Activated naive CD8-positive, alpha-beta T cell treated with anti-CD3 and anti-CD28 coated beads, Interleukin-2, amount 50 U/mL, for 24 hours (primary cell): ENCODE results near the gene TEX52.
A peak's percentile ranks its signal among the peaks of the same experiment; 100 is the strongest.

Experiments used
- ATAC-seq: fragments of 150-1000 bp; cut with Tn5 transposase; one replicate; pipeline ENCODE4 v1.10.0; 2021
- DNase-seq: peaks from one replicate; pipeline ENCODE4 v3.0.0; 2021
- H3K27ac Mint-ChIP-seq: one replicate; pipeline ENCODE4 v1.8.0; 2021; ENCODE audit warnings: mild to moderate bottlenecking, mixed read lengths
- H3K27me3 Mint-ChIP-seq: one replicate; pipeline ENCODE4 v1.8.0; 2021; ENCODE audit warnings: mixed read lengths
- H3K36me3 Mint-ChIP-seq: one replicate; pipeline ENCODE4 v1.8.0; 2021; ENCODE audit warnings: low read depth, mixed read lengths
- H3K4me1 Mint-ChIP-seq: one replicate; pipeline ENCODE4 v1.8.0; 2021; ENCODE audit warnings: mixed read lengths
- H3K4me3 Mint-ChIP-seq: one replicate; pipeline ENCODE4 v1.8.0; 2021; ENCODE audit warnings: mild to moderate bottlenecking, moderate library complexity, mixed read lengths
- H3K9me3 Mint-ChIP-seq: one replicate; pipeline ENCODE4 v1.8.0; 2021; ENCODE audit warnings: mixed read lengths

Gene TEX52

DNA sequence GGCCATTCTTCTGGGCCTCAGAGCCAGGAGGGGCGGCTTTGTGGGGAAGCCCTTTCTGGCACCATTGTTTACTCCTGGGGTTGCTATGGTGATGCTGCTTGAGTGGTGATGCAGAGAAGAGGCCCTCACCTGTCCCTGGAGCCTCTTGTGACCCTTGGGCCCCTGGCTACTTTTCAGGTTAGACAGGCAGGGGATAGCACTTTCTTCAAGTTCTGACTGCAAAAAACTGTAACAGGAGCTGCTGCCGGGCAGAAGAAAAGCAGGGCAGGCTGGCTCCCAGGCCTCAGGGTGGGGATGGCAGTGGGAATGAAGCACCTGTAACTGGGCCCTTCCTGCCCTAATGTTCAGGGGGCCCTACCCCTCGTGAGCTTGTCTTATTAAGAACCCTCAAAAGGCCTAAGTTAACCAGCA is at the start of gene TEX52:
TEX52 (minus strand) TSS at position 19 of the 411 bp plus-strand sequence; CDS start at position 6, 13 bp downstream.
- Mint-ChIP-seq H3K4me1 (peaks cover 1% of the 10 kb centered on the region), H3K4me3 (no peak within 1 kb of the TSS), H3K27ac (no peak within 1 kb of the TSS), H3K9me3 (no peaks in the 10 kb centered on the region), H3K27me3 (no peaks in the 10 kb centered on the region), H3K36me3 (peaks cover 29% of the 10 kb centered on the region)
- ATAC-seq, result peak; percentile 26
- no peak for DNase-seq

DNA sequence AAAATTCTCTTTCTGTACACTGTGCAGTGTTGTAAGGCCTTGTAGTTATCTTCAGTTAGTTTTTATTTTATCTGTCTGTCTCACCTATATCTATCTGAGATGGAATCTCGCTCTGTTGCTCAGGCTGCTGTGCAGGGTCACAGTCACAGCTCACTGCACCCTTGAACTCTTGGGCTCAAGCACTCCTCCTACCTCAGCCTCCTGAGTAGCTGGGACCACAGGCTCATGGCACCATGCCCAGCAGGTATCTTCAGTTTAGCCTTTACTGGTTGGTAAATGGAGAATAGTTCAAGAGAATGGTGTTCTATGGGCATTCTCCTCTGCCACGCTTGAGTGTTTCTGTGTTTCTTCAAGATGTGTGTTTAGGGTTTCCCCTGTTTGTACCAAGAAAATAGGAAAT is 47.4 kb upstream of the TEX52 start:
- H3K27ac Mint-ChIP-seq, result no peak overlapping the region
- DNase-seq, result no peak
- no peak overlapping the region for H3K4me3 Mint-ChIP-seq
- no peaks in the 10 kb centered on the region for H3K36me3 Mint-ChIP-seq
- ATAC-seq, result no peak
- no peaks in the 10 kb centered on the region for H3K27me3 Mint-ChIP-seq
- H3K4me1 Mint-ChIP-seq, result no peaks in the 10 kb centered on the region
- H3K9me3 Mint-ChIP-seq, result no peaks in the 10 kb centered on the region

DNA sequence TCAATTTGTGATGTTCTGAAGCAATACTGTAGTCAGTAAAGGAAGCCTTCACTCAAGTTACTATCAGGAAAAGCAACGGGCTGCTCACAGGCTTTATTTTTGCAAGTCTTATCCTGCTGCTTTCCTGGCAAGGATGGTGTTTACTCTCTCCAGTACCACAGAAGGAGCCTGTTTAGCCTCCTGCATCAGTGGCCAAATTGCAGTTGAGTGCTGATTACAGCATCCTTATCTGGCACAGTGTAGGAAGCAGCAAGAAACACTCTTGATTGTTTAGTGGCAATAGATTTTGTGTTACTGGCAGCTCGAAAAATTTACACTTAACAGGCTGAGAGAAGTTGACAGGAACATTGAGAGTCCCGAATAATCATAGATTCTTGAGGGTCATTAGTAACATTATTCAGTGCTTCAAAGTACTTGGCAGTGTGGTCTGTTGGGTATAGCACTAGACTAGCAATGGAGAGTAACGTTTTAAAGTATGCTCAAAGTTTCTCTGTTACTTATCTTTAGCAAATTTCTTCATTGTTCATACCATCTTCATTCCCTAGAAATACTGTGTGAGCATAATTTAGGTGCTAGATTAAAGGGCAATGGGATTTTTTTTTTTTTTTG is 45.5 kb upstream of the TEX52 start:
- Mint-ChIP-seq H3K9me3 (no peaks in the 10 kb centered on the region), H3K27ac (no peak overlapping the region), H3K27me3 (no peaks in the 10 kb centered on the region), H3K4me3 (no peak overlapping the region), H3K36me3 (no peaks in the 10 kb centered on the region), H3K4me1 (no peaks in the 10 kb centered on the region)
- no peak for DNase-seq
- ATAC-seq, result no peak

DNA sequence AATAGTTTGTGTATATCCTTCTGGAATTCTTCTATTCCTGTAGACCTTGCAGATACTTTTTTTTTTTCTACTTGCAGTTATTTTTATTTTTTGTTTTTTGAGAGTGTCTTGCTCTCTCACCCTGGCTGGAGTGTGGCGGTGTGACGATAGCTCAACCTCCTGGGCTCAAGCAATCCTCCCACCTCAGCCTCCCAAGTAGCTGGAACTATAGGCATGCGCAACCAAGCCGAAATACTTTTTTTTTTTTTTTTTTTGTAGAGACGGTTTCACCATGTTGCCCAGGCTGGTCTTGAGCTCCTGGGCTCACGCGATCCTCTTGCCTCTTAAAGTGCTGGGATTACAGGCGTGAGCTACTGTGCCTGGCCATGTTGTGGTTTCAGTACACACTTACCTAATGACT is 43.8 kb upstream of the TEX52 start:
- Mint-ChIP-seq H3K9me3 (no peaks in the 10 kb centered on the region), H3K27ac (no peak overlapping the region), H3K4me1 (no peaks in the 10 kb centered on the region), H3K27me3 (no peaks in the 10 kb centered on the region), H3K4me3 (no peak overlapping the region), H3K36me3 (no peaks in the 10 kb centered on the region)
- ATAC-seq (no peak), DNase-seq (no peak)

DNA sequence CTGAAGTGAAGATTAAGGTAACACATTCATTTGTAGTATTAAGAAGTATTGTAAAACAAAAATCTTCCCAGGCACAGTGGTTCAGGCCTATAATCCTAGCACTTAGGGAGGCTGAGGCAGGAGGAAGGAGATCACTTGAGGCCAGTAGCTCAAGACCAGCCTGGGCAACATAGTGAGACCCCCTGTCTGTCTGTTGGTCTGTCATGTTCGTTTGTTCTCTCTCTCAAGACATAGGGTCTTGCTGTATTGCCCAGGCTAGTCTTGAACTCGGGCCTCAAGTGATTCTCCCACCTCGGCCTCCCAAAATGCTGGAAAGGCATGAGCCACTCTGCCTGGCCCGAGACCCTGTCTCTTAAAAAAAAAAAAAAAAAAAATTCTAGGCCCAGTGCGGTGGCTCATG is 40.6 kb upstream of the TEX52 start:
- peaks cover 5% of the 10 kb centered on the region for H3K4me1 Mint-ChIP-seq
- H3K27me3 Mint-ChIP-seq, result no peaks in the 10 kb centered on the region
- H3K27ac Mint-ChIP-seq, result no peak overlapping the region
- no peaks in the 10 kb centered on the region for H3K9me3 Mint-ChIP-seq
- no peaks in the 10 kb centered on the region for H3K36me3 Mint-ChIP-seq
- DNase-seq (no peak), ATAC-seq (no peak)
- H3K4me3 Mint-ChIP-seq, result no peak overlapping the region

DNA sequence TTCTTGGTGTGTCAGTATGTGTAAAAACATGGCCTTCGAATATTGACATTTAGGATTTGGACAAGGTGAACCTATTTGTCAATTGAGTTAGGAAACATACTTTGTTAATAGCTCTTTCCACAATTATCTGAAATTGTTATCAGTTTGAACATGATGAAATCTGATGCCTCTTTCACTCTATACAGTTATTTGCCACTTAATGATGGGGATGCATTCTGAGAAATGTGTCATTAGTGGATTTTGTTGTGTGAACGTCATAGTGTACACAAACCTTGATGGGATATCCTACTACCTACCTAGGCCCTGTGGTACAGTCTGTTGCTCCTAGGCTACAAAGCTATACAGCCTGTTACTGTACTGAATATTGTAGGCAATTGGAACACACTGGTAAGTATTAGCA is 38.7 kb upstream of the TEX52 start:
- Mint-ChIP-seq H3K27ac (no peak overlapping the region), H3K4me3 (no peak overlapping the region), H3K4me1 (peaks cover 19% of the 10 kb centered on the region), H3K9me3 (no peaks in the 10 kb centered on the region), H3K36me3 (no peaks in the 10 kb centered on the region), H3K27me3 (no peaks in the 10 kb centered on the region)
- no peak for DNase-seq
- ATAC-seq, result no peak

DNA sequence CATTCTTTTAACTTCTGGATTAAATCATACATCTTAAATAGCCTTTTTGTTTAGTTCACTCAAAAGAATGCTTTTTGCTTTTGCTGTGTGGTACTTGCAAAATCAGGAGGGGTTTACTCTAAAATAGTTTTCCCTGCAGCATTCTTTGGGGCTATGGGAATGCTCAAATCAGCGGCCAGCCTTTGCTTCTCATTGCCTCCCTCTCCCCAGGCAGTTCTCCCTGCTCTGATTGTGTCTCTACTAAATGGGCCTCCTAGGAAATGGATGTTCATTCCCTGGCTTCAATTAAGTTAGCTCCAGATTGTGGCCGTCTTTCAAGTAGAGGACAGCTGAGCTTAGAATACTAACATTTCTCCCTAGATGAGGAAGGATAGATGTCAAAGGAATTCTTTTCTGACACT is 38.2 kb upstream of the TEX52 start:
- H3K36me3 Mint-ChIP-seq, result no peaks in the 10 kb centered on the region
- H3K4me1 Mint-ChIP-seq, result peaks cover 23% of the 10 kb centered on the region
- H3K4me3 Mint-ChIP-seq, result no peak overlapping the region
- DNase-seq (no peak), ATAC-seq (no peak)
- no peak overlapping the region for H3K27ac Mint-ChIP-seq
- H3K9me3 Mint-ChIP-seq, result no peaks in the 10 kb centered on the region
- H3K27me3 Mint-ChIP-seq, result no peaks in the 10 kb centered on the region

DNA sequence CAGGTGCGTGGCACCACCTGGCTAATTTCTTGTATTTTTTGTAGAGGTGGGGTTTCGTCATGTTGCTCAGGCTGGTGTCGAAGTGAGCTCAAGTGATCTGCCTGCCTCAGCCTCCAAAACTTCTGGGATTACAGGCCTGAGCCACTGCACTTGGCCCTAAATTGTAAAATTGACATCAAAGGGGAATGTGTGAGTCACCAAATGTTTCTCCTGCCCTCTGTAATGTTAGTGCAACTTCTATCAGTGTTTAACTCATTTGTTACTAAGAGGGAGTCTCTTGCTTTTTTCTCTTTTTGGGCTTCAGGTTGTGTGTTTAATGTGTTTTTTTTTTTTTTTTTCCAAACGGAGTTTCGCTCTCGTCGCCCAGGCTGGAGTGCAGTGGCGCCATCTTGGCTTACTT is 36.2 kb upstream of the TEX52 start:
- ATAC-seq (no peak), DNase-seq (no peak)
- Mint-ChIP-seq H3K9me3 (no peaks in the 10 kb centered on the region), H3K36me3 (peaks cover 6% of the 10 kb centered on the region), H3K27me3 (no peaks in the 10 kb centered on the region), H3K4me1 (peaks cover 34% of the 10 kb centered on the region), H3K27ac (peak overlapping the region; percentile 11), H3K4me3 (peak overlapping the region; percentile 12)

DNA sequence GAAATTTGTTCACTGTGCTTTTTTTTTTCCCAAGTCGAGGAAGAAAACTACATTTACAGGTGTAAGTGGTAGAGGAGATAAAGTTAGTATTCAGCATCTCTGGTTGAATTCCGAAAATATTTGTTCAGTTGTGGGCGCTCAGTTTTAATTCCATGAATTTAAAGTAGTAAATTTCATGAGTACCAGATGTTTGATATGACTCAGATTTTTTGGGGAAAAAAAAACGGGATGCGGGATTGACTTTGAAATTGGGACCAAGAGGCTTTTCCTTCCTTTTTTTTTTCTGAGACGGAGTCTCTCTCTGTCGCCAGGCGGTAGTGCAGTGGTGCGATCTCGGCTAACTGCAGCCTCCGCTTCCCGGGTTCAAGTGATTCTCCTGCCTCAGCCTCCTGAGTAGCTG is 35.4 kb upstream of the TEX52 start:
- no peak for DNase-seq
- Mint-ChIP-seq H3K27ac (no peak overlapping the region), H3K4me1 (peaks cover 34% of the 10 kb centered on the region)

DNA sequence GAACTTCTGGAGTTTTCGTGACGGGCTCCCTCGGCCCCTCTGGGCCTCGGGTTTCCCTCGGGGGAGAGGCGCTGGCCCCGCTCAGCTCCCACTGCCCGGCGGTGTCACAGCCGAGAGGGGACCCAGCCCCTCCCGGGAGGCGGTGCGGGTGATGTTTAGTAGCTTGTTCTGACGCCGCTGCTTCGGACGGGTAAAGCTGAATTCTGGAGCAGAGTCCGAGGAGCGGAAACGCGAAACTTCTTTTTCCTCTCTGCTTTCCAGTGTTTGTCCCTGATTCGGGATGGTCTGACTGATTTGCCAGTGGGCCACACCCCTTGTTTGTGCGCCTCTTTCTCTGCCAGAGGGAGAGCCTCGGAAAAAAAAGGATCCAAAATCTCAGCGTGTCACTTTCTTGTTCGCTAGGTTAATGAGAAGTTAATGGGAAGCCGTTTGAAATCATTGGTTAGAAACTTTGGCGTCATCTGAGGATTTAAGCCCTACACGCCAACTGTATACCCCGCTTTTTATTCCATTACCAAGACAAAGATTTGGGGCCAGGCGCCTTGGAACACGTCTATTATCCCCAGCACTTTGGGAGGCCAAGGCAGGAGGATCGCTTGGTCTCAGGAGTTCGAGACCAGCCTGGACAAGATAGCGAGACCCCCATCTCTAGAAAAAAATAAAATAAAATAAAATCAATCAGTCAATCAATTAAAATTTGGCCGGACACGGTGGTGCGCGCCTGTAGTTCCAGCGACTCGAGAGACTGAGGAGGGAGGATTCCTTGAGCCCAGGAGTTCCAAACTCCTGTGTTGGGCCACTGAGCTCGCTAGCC is 34.6 kb upstream of the TEX52 start:
- Mint-ChIP-seq H3K36me3 (peaks cover 13% of the 10 kb centered on the region), H3K9me3 (no peaks in the 10 kb centered on the region), H3K4me1 (peaks cover 34% of the 10 kb centered on the region), H3K27ac (peak overlapping the region; percentile 87), H3K27me3 (no peaks in the 10 kb centered on the region), H3K4me3 (peak overlapping the region; percentile 89)
- DNase-seq (peak; percentile 44), ATAC-seq (peak; percentile 2)

More for the DNA sequence above, 35.4 kb upstream of the TEX52 start:
- Mint-ChIP-seq H3K4me3 (no peak overlapping the region), H3K27me3 (no peaks in the 10 kb centered on the region), H3K9me3 (no peaks in the 10 kb centered on the region), H3K36me3 (peaks cover 13% of the 10 kb centered on the region)
- no peak for ATAC-seq

DNA sequence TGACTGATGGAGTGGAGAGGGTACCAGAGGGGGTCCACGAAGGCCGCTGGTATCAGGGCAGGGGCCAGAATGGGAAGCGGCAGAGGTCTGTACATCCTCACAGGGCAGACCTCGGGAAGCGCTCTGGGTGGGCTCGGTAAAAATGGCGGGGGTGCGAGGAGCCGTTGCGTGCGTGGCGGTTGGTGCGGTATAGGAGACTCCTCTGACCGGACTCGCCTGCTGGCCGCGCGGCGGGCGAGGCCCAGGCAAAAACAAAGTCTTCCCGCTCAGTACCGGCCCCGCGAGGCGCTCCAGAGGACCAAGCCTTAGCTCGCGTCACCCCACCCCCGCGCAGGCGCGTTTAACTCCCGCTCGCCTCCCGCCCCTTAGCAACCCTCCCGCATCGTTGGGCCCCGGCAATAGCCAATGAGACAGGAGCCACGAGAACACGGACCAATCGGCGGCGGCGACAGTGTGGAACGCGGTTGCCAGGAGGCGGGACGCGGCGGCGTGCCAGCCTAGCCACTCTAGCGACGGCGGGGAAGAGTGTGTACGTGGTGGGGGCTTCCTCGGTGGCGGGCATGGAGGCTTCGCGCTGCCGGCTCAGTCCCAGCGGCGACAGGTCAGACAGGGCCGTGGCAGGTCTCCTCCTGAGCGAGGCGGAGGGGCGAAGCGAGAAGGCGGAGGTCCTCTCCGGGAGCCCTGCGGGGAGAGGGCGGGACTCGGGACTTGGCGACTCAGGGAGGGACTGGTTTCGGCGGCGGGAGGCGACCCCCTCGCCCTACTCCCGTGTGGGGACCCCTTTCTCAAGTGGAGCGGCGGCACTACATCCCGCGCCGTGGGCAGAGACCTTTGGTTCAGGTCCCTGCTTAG is 33.8 kb upstream of the TEX52 start, which contains the start of gene TULP3:
TULP3 (plus strand) TSS at position 504 of the 852 bp plus-strand sequence; CDS start at position 561, 57 bp downstream.
- no peaks in the 10 kb centered on the region for H3K27me3 Mint-ChIP-seq
- DNase-seq, result peak; percentile 98
- peaks cover 34% of the 10 kb centered on the region for H3K4me1 Mint-ChIP-seq
- H3K27ac Mint-ChIP-seq, result peak within 1 kb of the TSS; percentile 87
- peaks cover 18% of the 10 kb centered on the region for H3K36me3 Mint-ChIP-seq
- peak; percentile 99 for ATAC-seq
- H3K4me3 Mint-ChIP-seq, result peak within 1 kb of the TSS; percentile 89
- H3K9me3 Mint-ChIP-seq, result no peaks in the 10 kb centered on the region

DNA sequence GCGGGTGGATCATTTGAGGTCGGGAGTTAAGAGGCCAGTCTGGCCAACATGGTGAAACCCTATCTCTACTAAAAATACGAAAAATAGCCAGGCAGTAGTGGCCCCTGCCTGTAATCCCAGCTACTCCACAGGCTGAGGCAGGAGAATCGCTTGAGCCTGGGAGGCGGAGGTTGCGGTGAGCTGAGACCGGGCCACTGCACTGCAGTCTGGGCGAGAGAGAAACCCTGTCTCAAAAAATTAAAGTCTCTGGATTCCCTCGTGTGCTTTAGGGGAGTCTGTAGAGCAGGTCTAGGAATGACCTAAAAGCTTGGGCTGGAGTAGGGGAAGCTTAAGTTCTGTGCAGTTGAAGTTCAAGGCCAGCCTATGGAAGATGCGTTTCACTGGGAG is 33.2 kb upstream of the TEX52 start:
- no peaks in the 10 kb centered on the region for H3K27me3 Mint-ChIP-seq

DNA sequence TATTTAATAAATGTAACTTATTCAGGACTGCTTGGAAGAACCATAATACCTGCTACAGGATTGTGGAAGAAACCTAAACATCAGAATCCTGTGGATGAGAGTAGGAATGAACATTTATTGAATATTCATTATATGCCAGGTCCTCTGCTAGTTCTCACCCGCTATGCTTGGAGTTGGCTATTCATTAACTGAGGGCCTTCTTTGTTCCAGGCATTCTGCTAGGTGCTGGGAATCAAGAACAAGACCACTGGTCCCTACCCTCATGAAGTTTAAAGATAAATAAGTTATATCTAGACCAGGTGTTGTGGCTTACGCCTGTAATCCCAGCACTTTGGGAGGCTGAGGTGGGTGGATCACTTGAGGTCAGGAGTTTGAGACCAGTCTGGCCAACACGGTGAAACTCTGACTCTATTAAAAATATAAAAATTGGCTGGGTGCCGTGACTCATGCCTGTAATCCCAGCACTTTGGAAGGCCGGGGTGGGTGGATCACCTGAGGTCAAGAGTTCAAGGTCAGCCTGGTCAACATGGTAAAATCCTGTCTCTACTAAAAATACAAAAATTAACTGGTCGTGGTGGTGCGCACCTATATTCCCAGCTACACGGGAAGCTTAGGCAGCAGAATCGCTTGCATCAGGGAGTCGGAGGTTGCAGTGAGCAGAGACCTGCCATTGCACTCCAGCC is 30.1 kb upstream of the TEX52 start:
- H3K4me1 Mint-ChIP-seq, result peaks cover 28% of the 10 kb centered on the region
- H3K9me3 Mint-ChIP-seq, result no peaks in the 10 kb centered on the region
- H3K4me3 Mint-ChIP-seq, result no peak overlapping the region
- DNase-seq (no peak), ATAC-seq (no peak)
- peaks cover 29% of the 10 kb centered on the region for H3K36me3 Mint-ChIP-seq
- no peak overlapping the region for H3K27ac Mint-ChIP-seq
- no peaks in the 10 kb centered on the region for H3K27me3 Mint-ChIP-seq

More for the DNA sequence above, 33.2 kb upstream of the TEX52 start:
- Mint-ChIP-seq H3K4me1 (peaks cover 34% of the 10 kb centered on the region), H3K9me3 (no peaks in the 10 kb centered on the region), H3K36me3 (peaks cover 22% of the 10 kb centered on the region), H3K4me3 (peak overlapping the region; percentile 89), H3K27ac (peak overlapping the region; percentile 87)
- DNase-seq (no peak), ATAC-seq (no peak)

DNA sequence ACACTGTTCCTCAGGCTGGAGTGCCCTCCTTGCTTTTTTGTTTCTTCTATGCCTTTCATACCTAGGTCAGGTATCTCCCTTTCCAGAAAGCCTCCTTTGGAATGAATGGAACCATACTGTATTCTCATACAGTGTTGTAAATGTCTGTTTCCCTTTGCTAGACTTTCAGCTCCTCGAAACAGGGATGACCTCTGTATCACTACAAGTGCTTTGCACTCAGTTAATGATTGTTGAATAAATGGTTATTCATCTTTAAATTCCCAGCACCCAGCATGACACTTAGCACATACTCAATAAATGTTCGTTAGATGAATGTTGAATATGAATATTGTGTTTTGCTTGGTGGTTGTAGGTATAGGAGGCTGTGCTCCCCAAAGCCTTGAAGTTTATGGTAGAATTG is 28.0 kb upstream of the TEX52 start:
- Mint-ChIP-seq H3K4me1 (peaks cover 18% of the 10 kb centered on the region), H3K27ac (no peak overlapping the region), H3K27me3 (no peaks in the 10 kb centered on the region), H3K9me3 (no peaks in the 10 kb centered on the region), H3K4me3 (no peak overlapping the region), H3K36me3 (peaks cover 36% of the 10 kb centered on the region)
- DNase-seq (no peak), ATAC-seq (no peak)
